Renal cortical epithelial cell (primary cell): Measurements from ENCODE around the gene SPHK1. TPM values are rescaled to one million over a fixed set of nuclear protein-coding genes. Genes with fewer than 3 reads are reported as not detected.

Experiments used
- DNase-seq: peaks from one replicate; pipeline ENCODE4 v3.0.0-alpha.2; 2011; ENCODE audit warnings: low read depth
- total RNA-seq: library from RNA; depleted of rRNA; stranded (reverse); fragments of >200 nt; gene quantifications from 2 replicates; pipeline ENCODE4 v1.2.3, GENCODE V29; 2014

SPHK1 gene
- total RNA-seq, 1 donor from 2014 or later, result 16.5 TPM

- DNase-seq, result peak; percentile 33
Observed at GRCh38 chr17:76432712-76433336, 48.4 kb downstream of the SPHK1 start.

GRCh38 chr17:76433693-76434092 is 49.3 kb downstream of the SPHK1 start:
- no peak for DNase-seq

- DNase-seq, result no peak
Observed at GRCh38 chr17:76434870-76435269, 50.5 kb downstream of the SPHK1 start.

GRCh38 chr17:76435751-76436150 is 51.3 kb downstream of the SPHK1 start:
- no peak for DNase-seq

Other genes starting within 250 kb of the SPHK1 start
- gene FOXJ1, start 243.4 kb upstream of the SPHK1 start, total RNA-seq, result 0.17 and 1.1 TPM in 2 replicates
- 2.1 and 3.6 TPM in 2 replicates for gene RNF157, start 144.1 kb upstream of the SPHK1 start, total RNA-seq
- 2.9 and 3.3 TPM in 2 replicates for gene UBALD2, start 119.3 kb upstream of the SPHK1 start, total RNA-seq
- gene QRICH2, start 76.3 kb upstream of the SPHK1 start, total RNA-seq, result 1.4 and 2.8 TPM in 2 replicates
- gene PRPSAP1, start 30.7 kb upstream of the SPHK1 start, total RNA-seq, result 54.5 and 58.5 TPM in 2 replicates
- 9.9 and 36.8 TPM in 2 replicates for gene UBE2O, start 68.5 kb downstream of the SPHK1 start, total RNA-seq
- gene AANAT, start 83.0 kb downstream of the SPHK1 start, total RNA-seq, result 0.10 TPM in 1 of 2 replicates, not detected in the other
- 30.0 and 40.1 TPM in 2 replicates for gene RHBDF2, start 116.8 kb downstream of the SPHK1 start, total RNA-seq
- gene CYGB, start 153.1 kb downstream of the SPHK1 start, total RNA-seq, result 10.3 and 49.8 TPM in 2 replicates
- gene PRCD, start 155.4 kb downstream of the SPHK1 start, total RNA-seq, result 0.94 and 5.0 TPM in 2 replicates
- gene ST6GALNAC2, start 201.3 kb downstream of the SPHK1 start, total RNA-seq, result 3.5 and 8.0 TPM in 2 replicates